ENCODE data around the gene LBP.

Gene LBP

GRCh38 chr20:38346741-38347140 lies 459 bp downstream of the LBP start:
- H3K36me3 ChIP-seq (ENCODE audit: insufficient read depth): no peaks in the 10 kb centered on the region
- H2AFZ ChIP-seq (ENCODE audit: low read depth): no peak overlapping the region
- H3K4me2 ChIP-seq: no peak overlapping the region
- TF ChIP-seq CTCF (conservative IDR thresholded peaks at IDR 0.05; ENCODE audit: low read depth, low read length): no peak
- H3K4me3 ChIP-seq (IDR thresholded peaks at IDR 0.05; ENCODE audit: insufficient read depth, low read depth, low read length): no peak overlapping the region
- H3K9ac ChIP-seq: no peak overlapping the region
- H4K20me1 ChIP-seq (ENCODE audit: insufficient read depth): no peaks in the 10 kb centered on the region
- H3K27ac ChIP-seq: no peak overlapping the region
- H3K79me2 ChIP-seq (ENCODE audit: insufficient read depth, low read depth): no peaks in the 10 kb centered on the region
- H3K4me1 ChIP-seq (ENCODE audit: low read depth, poor library complexity, severe bottlenecking): no peaks in the 10 kb centered on the region
- no peaks in the 10 kb centered on the region for H3K27me3 ChIP-seq (ENCODE audit: insufficient read depth, low read depth)

GRCh38 chr20:38349856-38350255 lies 3.6 kb downstream of the LBP start:
- no peak for TF ChIP-seq CTCF (conservative IDR thresholded peaks at IDR 0.05; ENCODE audit: low read depth, low read length)
- Histone ChIP-seq H3K4me1 (ENCODE audit: low read depth, poor library complexity, severe bottlenecking) (no peaks in the 10 kb centered on the region), H3K36me3 (ENCODE audit: insufficient read depth) (no peaks in the 10 kb centered on the region), H2AFZ (ENCODE audit: low read depth) (no peak overlapping the region), H3K9ac (no peak overlapping the region), H4K20me1 (ENCODE audit: insufficient read depth) (no peaks in the 10 kb centered on the region), H3K79me2 (ENCODE audit: insufficient read depth, low read depth) (no peaks in the 10 kb centered on the region), H3K4me2 (no peak overlapping the region), H3K4me3 (IDR thresholded peaks at IDR 0.05; ENCODE audit: insufficient read depth, low read depth, low read length) (no peak overlapping the region), H3K27me3 (ENCODE audit: insufficient read depth, low read depth) (no peaks in the 10 kb centered on the region), H3K27ac (no peak overlapping the region)

GRCh38 chr20:38350879-38351775 lies 4.8 kb downstream of the LBP start:
- H3K4me3 ChIP-seq (IDR thresholded peaks at IDR 0.05; ENCODE audit: insufficient read depth, low read depth, low read length): no peak overlapping the region
- H2AFZ ChIP-seq (ENCODE audit: low read depth): no peak overlapping the region
- no peaks in the 10 kb centered on the region for H4K20me1 ChIP-seq (ENCODE audit: insufficient read depth)
- H3K9ac ChIP-seq: no peak overlapping the region
- H3K36me3 ChIP-seq (ENCODE audit: insufficient read depth): no peaks in the 10 kb centered on the region
- H3K79me2 ChIP-seq (ENCODE audit: insufficient read depth, low read depth): no peaks in the 10 kb centered on the region
- no peak overlapping the region for H3K27ac ChIP-seq
- H3K4me2 ChIP-seq: no peak overlapping the region
- TF ChIP-seq CTCF (conservative IDR thresholded peaks at IDR 0.05; ENCODE audit: low read depth, low read length): no peak
- no peaks in the 10 kb centered on the region for H3K27me3 ChIP-seq (ENCODE audit: insufficient read depth, low read depth)
- H3K4me1 ChIP-seq (ENCODE audit: low read depth, poor library complexity, severe bottlenecking): no peaks in the 10 kb centered on the region

GRCh38 chr20:38353316-38353715 lies 7.0 kb downstream of the LBP start:
- Histone ChIP-seq H3K79me2 (ENCODE audit: insufficient read depth, low read depth) (no peaks in the 10 kb centered on the region), H4K20me1 (ENCODE audit: insufficient read depth) (no peaks in the 10 kb centered on the region), H3K36me3 (ENCODE audit: insufficient read depth) (no peaks in the 10 kb centered on the region), H3K4me2 (no peak overlapping the region), H2AFZ (ENCODE audit: low read depth) (no peak overlapping the region), H3K27ac (no peak overlapping the region), H3K27me3 (ENCODE audit: insufficient read depth, low read depth) (no peaks in the 10 kb centered on the region), H3K4me1 (ENCODE audit: low read depth, poor library complexity, severe bottlenecking) (no peaks in the 10 kb centered on the region), H3K9ac (no peak overlapping the region), H3K4me3 (IDR thresholded peaks at IDR 0.05; ENCODE audit: insufficient read depth, low read depth, low read length) (no peak overlapping the region)
- no peak for TF ChIP-seq CTCF (conservative IDR thresholded peaks at IDR 0.05; ENCODE audit: low read depth, low read length)
